Thymus (tissue), 11 donors: Measurements from ENCODE around the gene PARG. TPM values are rescaled to one million over a fixed set of nuclear protein-coding genes. Genes with fewer than 3 reads are reported as not detected.

Source experiments
- DNase-seq, 9 donors: peaks; one replicate each; pipeline ENCODE4 v3.0.0-alpha.2; 2013; ENCODE audit warnings: low spot score in 9 of 9, low read depth in 6 of 9, missing footprints in 1 of 9
- H3K27ac ChIP-seq, 2 donors: one replicate each; pipeline ENCODE4 v1.5.1; 2013; ENCODE audit warnings: control low read depth in 1 of 2, low read depth in 1 of 2, low read length in 1 of 2, mild to moderate bottlenecking in 1 of 2, moderate library complexity in 1 of 2
- H3K27me3 ChIP-seq, 2 donors: one replicate each; pipeline ENCODE4 v1.5.1; 2013; ENCODE audit warnings: low read length in 1 of 2; ENCODE audit not compliant: control insufficient read depth in 2 of 2, insufficient read depth in 1 of 2
- H3K36me3 ChIP-seq, 2 donors: one replicate each; pipeline ENCODE4 v1.5.1; 2013; ENCODE audit warnings: low read length in 1 of 2, mild to moderate bottlenecking in 1 of 2, moderate library complexity in 1 of 2; ENCODE audit not compliant: control insufficient read depth in 2 of 2, insufficient read depth in 2 of 2
- H3K4me1 ChIP-seq, 2 donors: one replicate each; pipeline ENCODE4 v1.5.1; 2013; ENCODE audit warnings: low read length in 2 of 2; ENCODE audit not compliant: control insufficient read depth in 2 of 2, insufficient read depth in 2 of 2
- H3K4me3 ChIP-seq, 2 donors: one replicate each; pipeline ENCODE4 v1.5.1; 2013; ENCODE audit warnings: low read length in 2 of 2, control low read depth in 1 of 2, mild to moderate bottlenecking in 1 of 2
- H3K9me3 ChIP-seq, 2 donors: one replicate each; pipeline ENCODE4 v1.5.1; 2013; ENCODE audit warnings: low read length in 1 of 2, mild to moderate bottlenecking in 1 of 2; ENCODE audit not compliant: control insufficient read depth in 2 of 2, insufficient read depth in 1 of 2
- WGBS: extraction: QIAGEN DNeasy Blood & Tissue Kit; methylation state at CpG from one replicate; pipeline ENCODE4 v1.1.7; 2013; 5-methylcytosine and 5-hydroxymethylcytosine counted together
- polyA plus RNA-seq: library from polyadenylated mRNA; stranded (reverse); fragments of 200-250 nt; gene quantifications from one replicate; pipeline ENCODE4 v1.2.3, GENCODE V29; 2013
- total RNA-seq: library from RNA; stranded (reverse); fragments of 120-200 nt; gene quantifications from one replicate; pipeline ENCODE4 v1.2.4, GENCODE V29; 2013
- donor health status: healthy.

PARG gene
- total and polyA plus RNA-seq, 2 donors, result 10.9 to 30.4 TPM

DNA sequence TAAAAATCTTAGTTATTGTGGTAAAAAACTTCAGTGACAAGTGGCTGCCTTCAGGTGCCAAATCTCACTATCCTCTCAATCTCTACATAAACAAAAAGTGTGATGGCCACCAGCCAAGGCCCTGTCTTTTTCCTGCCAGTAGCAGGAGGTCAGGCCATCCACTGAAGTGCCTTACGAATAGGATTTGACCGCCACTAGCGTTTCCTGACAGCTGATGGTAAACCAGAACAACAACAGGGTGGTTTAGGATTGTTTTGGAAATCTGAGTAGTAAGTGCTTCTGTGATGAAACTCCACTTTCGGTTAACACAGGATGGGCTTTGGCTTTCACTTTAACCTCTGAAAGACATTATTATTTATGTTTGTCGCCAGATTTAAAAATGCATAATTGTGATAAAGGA lies 124.0 kb downstream of the PARG start:
- Histone ChIP-seq H3K27me3 (no peaks in the 10 kb centered on the region), H3K9me3 (no peaks in the 10 kb centered on the region), H3K27ac (no peak overlapping the region), H3K4me1 (no peaks in the 10 kb centered on the region), H3K36me3 (peaks cover 10 to 21% of the 10 kb centered on the region in 2 donors), H3K4me3 (no peak overlapping the region)
- WGBS, result 95% methylated on average over 5 of the region's 5 CpGs
- DNase-seq, result no peak

DNA sequence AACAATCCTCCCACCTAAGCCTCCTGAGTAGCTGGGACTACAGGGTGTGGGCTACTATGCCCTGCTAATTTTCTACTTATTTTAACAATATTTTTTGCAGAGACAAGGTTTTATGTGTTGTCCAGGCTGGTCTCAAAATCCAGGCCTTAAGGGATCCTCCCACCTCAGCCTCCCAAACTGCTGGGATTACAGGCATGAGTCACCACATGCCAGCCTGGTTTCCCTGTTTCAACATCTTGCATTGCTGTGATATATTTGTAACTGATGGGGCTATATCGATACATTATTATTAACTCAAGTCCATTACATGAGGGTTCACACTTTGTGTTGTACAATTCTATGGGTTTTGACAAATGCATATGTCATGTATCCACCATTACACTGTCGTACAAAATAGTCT lies 137.8 kb downstream of the PARG start:
- Histone ChIP-seq H3K4me1 (no peaks in the 10 kb centered on the region), H3K9me3 (no peaks in the 10 kb centered on the region), H3K27ac (no peak overlapping the region), H3K36me3 (no peaks in the 10 kb centered on the region), H3K27me3 (no peaks in the 10 kb centered on the region), H3K4me3 (no peak overlapping the region)
- WGBS, result 95% methylated on average over 2 of the region's 2 CpGs
- no peak for DNase-seq

DNA sequence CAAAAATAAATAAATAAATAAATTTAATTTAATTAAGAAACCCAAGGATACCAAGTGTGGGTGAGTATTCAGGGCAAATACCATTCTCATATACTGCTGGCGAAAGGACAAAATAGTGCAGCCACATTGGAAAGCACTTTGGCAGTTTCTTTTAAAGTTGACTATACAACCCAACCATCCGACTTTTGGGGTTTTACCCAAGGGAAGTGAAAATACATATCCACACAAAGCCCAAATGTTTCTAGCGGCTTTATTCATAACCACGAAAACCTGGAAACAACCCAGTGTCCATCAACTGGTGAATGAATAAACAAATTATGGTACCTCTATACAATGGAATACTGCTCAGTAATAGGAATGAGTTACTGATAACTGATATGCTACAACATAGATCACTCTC lies 143.6 kb downstream of the PARG start:
- Histone ChIP-seq H3K9me3 (no peaks in the 10 kb centered on the region), H3K27ac (no peak overlapping the region), H3K27me3 (no peaks in the 10 kb centered on the region), H3K4me1 (no peaks in the 10 kb centered on the region), H3K36me3 (no peaks in the 10 kb centered on the region), H3K4me3 (no peak overlapping the region)
- WGBS, result 94% methylated on average over 4 of the region's 4 CpGs
- no peak for DNase-seq

DNA sequence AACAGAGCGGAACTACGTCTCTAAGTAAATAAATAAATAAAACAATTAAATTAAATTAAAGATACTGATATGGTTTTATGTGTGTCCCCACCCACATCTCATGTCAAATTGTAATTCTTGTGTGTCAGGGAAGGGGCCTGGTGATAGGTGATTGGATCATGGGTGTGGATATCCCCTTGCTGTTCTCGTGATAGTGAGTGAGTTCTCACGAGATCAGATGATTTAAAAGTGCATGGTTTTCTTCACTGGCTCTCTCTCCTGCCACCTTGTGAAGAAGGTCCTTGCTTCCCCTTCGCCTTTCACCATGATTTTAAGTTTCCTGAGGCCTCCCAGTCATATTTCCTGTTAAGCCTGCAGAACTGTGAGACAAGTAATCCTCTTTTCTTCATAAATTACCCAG lies 150.7 kb downstream of the PARG start:
- no peak for DNase-seq
- 84% methylated on average over 5 of the region's 5 CpGs for WGBS

DNA sequence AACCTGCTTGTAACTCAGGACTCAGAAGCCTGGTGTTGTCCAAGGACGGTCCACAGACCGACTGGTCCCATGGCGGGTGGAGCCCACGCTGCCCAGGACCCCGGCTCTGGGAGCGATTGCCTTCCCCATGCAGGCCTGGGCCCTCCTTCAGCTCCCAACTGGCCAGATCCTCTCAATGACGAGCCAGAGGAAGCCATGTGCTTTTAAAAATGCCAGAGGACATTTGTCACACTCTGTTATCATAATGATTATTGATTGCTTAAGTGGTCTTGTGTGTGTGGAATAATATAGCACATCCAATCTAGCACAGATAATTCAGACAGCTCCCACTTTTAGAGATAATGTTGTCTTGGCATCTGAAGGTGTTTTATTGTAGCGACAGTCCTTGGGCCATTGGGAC lies 157.1 kb downstream of the PARG start:
- Histone ChIP-seq H3K4me3 (no peak overlapping the region), H3K27me3 (peaks cover 0 to 2% of the 10 kb centered on the region in 2 donors), H3K27ac (no peak overlapping the region), H3K9me3 (no peaks in the 10 kb centered on the region), H3K36me3 (no peaks in the 10 kb centered on the region), H3K4me1 (no peaks in the 10 kb centered on the region)
- WGBS, result 90% methylated on average over 8 of the region's 8 CpGs
- no peak for DNase-seq

More for the DNA sequence above, 150.7 kb downstream of the PARG start:
- Histone ChIP-seq H3K27ac (no peak overlapping the region), H3K4me1 (no peaks in the 10 kb centered on the region), H3K9me3 (no peaks in the 10 kb centered on the region), H3K27me3 (no peaks in the 10 kb centered on the region), H3K4me3 (no peak overlapping the region), H3K36me3 (no peaks in the 10 kb centered on the region)

DNA sequence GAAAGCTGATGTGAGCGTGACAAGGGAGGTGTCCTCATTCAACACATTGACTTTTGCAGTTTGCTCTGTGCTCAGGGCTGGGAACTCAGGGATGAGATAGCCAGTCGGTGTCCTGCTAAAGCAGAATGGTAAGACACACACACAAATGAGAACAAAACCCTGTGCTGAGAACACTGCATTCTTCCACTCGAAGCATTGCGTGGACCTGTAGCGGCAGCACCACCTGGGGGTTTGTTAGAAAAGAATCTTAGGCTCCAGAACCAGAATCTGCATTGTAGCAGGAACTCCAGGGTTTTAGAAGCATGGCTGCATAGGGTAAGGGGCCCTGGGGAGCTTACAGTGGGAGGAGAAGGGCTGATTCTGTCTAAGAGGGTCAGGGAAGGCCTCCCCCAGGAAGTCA lies 158.2 kb downstream of the PARG start:
- DNase-seq, result no peak
- WGBS, result 72% methylated on average over 5 of the region's 5 CpGs
- Histone ChIP-seq H3K4me3 (no peak overlapping the region), H3K36me3 (no peaks in the 10 kb centered on the region), H3K9me3 (no peaks in the 10 kb centered on the region), H3K4me1 (no peaks in the 10 kb centered on the region), H3K27me3 (peaks cover 0 to 2% of the 10 kb centered on the region in 2 donors), H3K27ac (no peak overlapping the region)

DNA sequence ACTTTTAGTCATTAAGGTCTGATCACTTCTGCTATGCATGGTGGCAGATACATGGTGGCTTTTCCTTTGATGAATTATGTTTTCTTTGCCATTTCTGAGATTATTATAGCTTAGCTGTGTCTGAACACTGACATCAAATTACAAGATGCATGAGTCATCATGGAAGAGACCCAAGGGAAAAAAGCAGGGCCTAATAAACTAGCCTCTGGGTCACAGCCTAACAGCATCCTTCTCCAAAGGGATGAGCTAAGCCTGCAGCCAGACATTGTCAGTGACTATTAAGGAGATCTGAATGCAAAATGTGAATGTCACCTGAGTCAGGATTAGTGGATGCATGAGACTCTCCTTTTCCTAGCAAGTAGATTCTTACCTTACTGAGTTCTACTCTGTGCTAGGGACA lies 160.6 kb downstream of the PARG start:
- Histone ChIP-seq H3K36me3 (no peaks in the 10 kb centered on the region), H3K9me3 (no peaks in the 10 kb centered on the region), H3K4me3 (no peak overlapping the region), H3K27ac (no peak overlapping the region), H3K4me1 (no peaks in the 10 kb centered on the region), H3K27me3 (peaks cover 0 to 2% of the 10 kb centered on the region in 2 donors)
- DNase-seq, result no peak

DNA sequence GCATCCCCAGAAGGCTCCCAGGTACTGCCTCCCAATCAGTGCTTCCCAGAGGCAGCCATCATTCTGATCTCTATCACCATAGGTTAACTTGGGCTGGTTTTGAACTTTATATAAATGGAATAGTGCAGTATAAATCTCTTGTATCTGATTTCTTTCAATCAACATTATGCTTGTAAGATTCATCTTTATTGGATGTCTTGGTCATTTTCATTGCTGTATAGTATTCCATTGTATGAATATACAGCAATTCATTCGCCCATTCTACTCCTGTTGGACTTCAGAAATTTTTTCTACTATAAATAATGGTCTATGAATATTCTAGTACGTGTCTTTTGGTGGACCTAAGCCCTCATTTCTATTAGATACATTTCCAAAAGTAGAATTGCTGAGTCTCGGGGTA lies 163.6 kb downstream of the PARG start:
- Histone ChIP-seq H3K4me3 (no peak overlapping the region), H3K9me3 (no peaks in the 10 kb centered on the region), H3K27me3 (no peaks in the 10 kb centered on the region), H3K4me1 (no peaks in the 10 kb centered on the region), H3K27ac (no peak overlapping the region), H3K36me3 (no peaks in the 10 kb centered on the region)
- 81% methylated on average over 3 of the region's 3 CpGs for WGBS
- DNase-seq, result no peak

DNA sequence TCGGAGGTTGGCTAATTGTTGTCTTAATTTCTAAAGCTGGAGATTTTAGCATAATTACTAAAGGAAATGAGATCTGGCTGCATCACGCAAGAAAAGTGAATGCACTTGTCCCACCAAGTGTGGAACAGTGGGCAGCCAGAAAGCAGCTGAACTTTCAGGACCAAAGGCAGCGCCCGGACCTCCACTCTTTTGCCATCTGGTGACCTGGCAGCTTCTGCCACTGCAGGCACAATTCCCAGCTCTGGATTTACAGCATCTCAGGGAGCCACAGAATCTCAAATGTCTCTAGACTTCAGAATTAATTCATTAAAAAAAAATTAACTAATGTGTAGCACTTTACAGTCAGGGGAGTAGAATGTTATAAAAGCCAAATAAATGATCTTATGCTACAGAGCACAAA lies 165.0 kb downstream of the PARG start:
- Histone ChIP-seq H3K4me3 (no peak overlapping the region), H3K9me3 (no peaks in the 10 kb centered on the region), H3K4me1 (no peaks in the 10 kb centered on the region), H3K27ac (no peak overlapping the region), H3K36me3 (no peaks in the 10 kb centered on the region), H3K27me3 (no peaks in the 10 kb centered on the region)
- 92% methylated on average over 4 of the region's 4 CpGs for WGBS
- no peak for DNase-seq

DNA sequence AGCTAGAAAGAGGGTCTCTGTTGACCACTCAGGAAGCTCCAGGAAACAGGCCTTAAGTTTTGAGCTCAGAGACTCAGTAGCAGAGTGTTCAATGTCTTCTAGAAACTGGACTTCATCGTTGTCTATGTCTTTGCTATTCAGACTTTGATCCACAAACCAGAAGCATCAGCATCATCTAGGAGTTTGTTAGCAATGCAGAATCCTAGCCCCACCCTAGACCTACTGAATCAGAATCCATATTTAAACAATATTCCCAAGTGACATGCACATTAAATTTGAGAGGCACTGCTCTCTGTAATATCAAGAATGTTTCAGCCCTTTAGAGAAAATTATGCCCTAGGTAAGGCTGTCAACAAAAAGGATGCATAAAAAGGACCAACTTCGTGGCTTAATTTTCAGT lies 166.8 kb downstream of the PARG start:
- Histone ChIP-seq H3K4me1 (peaks cover 0 to 3% of the 10 kb centered on the region in 2 donors), H3K36me3 (no peaks in the 10 kb centered on the region), H3K4me3 (no peak overlapping the region), H3K27me3 (peaks cover 3 to 9% of the 10 kb centered on the region in 2 donors), H3K27ac (no peak overlapping the region), H3K9me3 (no peaks in the 10 kb centered on the region)
- WGBS, result 88% methylated on average over 2 of the region's 2 CpGs
- no peak for DNase-seq
